ENCODE results near the gene TNPO3.

The TNPO3 gene

DNA sequence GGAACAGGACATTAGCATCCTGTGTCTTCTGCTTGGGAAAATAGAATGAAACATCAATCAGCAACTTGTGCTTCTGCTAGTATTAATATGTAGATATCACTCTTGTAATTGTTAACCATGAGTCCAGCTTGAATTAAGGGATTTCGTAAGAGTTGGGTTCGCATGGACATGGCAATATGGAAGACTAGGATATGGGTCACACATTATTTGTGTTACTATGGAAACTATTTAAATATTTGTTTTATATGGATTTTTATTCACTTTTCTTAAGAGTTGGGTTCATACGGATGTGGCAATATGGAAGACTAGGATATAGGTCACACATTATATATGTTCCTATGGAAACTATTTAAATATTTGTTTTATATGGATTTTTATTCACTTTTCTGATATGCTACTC is 24.5 kb downstream of the TNPO3 start:
- no peaks in the 10 kb centered on the region for H3K9me3 ChIP-seq (ENCODE audit: insufficient read depth, low read length)
- no peak overlapping the region for H3K4me2 ChIP-seq (ENCODE audit: low read length)
- no peak overlapping the region for H2AFZ ChIP-seq (ENCODE audit: low read depth, low read length)
- H3K79me2 ChIP-seq (ENCODE audit: low read length), result peaks cover 90% of the 10 kb centered on the region
- TF ChIP-seq, protein P1, sequence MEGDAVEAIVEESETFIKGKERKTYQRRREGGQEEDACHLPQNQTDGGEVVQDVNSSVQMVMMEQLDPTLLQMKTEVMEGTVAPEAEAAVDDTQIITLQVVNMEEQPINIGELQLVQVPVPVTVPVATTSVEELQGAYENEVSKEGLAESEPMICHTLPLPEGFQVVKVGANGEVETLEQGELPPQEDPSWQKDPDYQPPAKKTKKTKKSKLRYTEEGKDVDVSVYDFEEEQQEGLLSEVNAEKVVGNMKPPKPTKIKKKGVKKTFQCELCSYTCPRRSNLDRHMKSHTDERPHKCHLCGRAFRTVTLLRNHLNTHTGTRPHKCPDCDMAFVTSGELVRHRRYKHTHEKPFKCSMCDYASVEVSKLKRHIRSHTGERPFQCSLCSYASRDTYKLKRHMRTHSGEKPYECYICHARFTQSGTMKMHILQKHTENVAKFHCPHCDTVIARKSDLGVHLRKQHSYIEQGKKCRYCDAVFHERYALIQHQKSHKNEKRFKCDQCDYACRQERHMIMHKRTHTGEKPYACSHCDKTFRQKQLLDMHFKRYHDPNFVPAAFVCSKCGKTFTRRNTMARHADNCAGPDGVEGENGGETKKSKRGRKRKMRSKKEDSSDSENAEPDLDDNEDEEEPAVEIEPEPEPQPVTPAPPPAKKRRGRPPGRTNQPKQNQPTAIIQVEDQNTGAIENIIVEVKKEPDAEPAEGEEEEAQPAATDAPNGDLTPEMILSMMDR (IDR thresholded peaks at IDR 0.05; ENCODE audit: low read depth, low read length), result no peak
- no peak for TF ChIP-seq EZH2phosphoT487 (IDR thresholded peaks at IDR 0.05; ENCODE audit: low read depth)
- peaks cover 62% of the 10 kb centered on the region for H4K20me1 ChIP-seq (ENCODE audit: insufficient read depth, low read length)
- no peak overlapping the region for H3K27ac ChIP-seq (ENCODE audit: low read length)
- H3K36me3 ChIP-seq (replicated peaks; ENCODE audit: low read depth, low read length), result peaks cover 47% of the 10 kb centered on the region
- no peak overlapping the region for H3K9ac ChIP-seq (ENCODE audit: low read length)
- no peaks in the 10 kb centered on the region for H3K27me3 ChIP-seq (ENCODE audit: low read depth, low read length)
- no peaks in the 10 kb centered on the region for H3K4me1 ChIP-seq (ENCODE audit: low read length)
- no peak overlapping the region for H3K4me3 ChIP-seq (ENCODE audit: low read length)

DNA sequence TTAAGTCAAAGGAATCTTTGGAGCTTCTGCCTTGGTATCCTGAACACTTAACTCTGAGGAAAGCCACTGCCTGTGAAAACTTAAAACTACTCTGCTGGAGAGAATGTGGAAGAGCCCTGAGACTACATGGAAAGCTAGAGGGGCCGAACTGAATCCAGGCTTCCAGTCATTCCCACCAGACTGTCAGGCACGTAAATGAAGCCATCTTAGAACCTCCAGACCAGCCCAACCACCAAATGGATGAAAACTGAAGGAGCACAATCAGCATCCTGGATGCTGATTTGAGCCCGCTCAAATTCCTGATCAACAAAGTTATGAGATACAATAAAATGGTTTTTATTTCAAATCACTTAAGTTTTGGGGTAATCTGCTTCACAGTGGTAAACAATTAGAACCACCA is 30.8 kb downstream of the TNPO3 start:
- H3K9ac ChIP-seq (ENCODE audit: low read length), result no peak overlapping the region
- H3K4me2 ChIP-seq (ENCODE audit: low read length), result no peak overlapping the region
- no peak overlapping the region for H3K4me3 ChIP-seq (ENCODE audit: low read length)
- H3K79me2 ChIP-seq (ENCODE audit: low read length), result peaks cover 91% of the 10 kb centered on the region
- 0 out of 2 replicates have a peak, but pooled peaks cover 5% of the 10 kb centered on the region for H3K4me1 ChIP-seq (ENCODE audit: low read length)
- no peak overlapping the region for H3K27ac ChIP-seq (ENCODE audit: low read length)
- H3K36me3 ChIP-seq (replicated peaks; ENCODE audit: low read depth, low read length), result peaks cover 18% of the 10 kb centered on the region
- TF ChIP-seq EZH2phosphoT487 (IDR thresholded peaks at IDR 0.05; ENCODE audit: low read depth), result no peak
- TF ChIP-seq, protein P1 (IDR thresholded peaks at IDR 0.05; ENCODE audit: low read depth, low read length), result no peak
- no peaks in the 10 kb centered on the region for H3K27me3 ChIP-seq (ENCODE audit: low read depth, low read length)
- H3K9me3 ChIP-seq (ENCODE audit: insufficient read depth, low read length), result no peaks in the 10 kb centered on the region
- no peak overlapping the region for H2AFZ ChIP-seq (ENCODE audit: low read depth, low read length)
- H4K20me1 ChIP-seq (ENCODE audit: insufficient read depth, low read length), result peaks cover 56% of the 10 kb centered on the region

GRCh38 chr7:129021656-129022055 is 33.3 kb downstream of the TNPO3 start:
- no peak overlapping the region for H3K9ac ChIP-seq (ENCODE audit: low read length)
- no peaks in the 10 kb centered on the region for H3K27me3 ChIP-seq (ENCODE audit: low read depth, low read length)
- no peak overlapping the region for H2AFZ ChIP-seq (ENCODE audit: low read depth, low read length)
- TF ChIP-seq, protein P1 (IDR thresholded peaks at IDR 0.05; ENCODE audit: low read depth, low read length), result no peak
- no peak for TF ChIP-seq EZH2phosphoT487 (IDR thresholded peaks at IDR 0.05; ENCODE audit: low read depth)
- H3K4me2 ChIP-seq (ENCODE audit: low read length), result no peak overlapping the region
- H3K79me2 ChIP-seq (ENCODE audit: low read length), result peaks cover 71% of the 10 kb centered on the region
- H3K9me3 ChIP-seq (ENCODE audit: insufficient read depth, low read length), result no peaks in the 10 kb centered on the region
- H4K20me1 ChIP-seq (ENCODE audit: insufficient read depth, low read length), result peaks cover 45% of the 10 kb centered on the region
- no peak overlapping the region for H3K27ac ChIP-seq (ENCODE audit: low read length)
- H3K4me1 ChIP-seq (ENCODE audit: low read length), result 0 out of 2 replicates have a peak, but pooled peaks cover 5% of the 10 kb centered on the region
- H3K4me3 ChIP-seq (ENCODE audit: low read length), result no peak overlapping the region
- H3K36me3 ChIP-seq (replicated peaks; ENCODE audit: low read depth, low read length), result peaks cover 12% of the 10 kb centered on the region

GRCh38 chr7:129017933-129018538 is 36.9 kb downstream of the TNPO3 start:
- H3K4me3 ChIP-seq (ENCODE audit: low read length), result no peak overlapping the region
- no peak overlapping the region for H3K27ac ChIP-seq (ENCODE audit: low read length)
- peaks cover 21% of the 10 kb centered on the region; the same call in 1 of the 2 replicates for H4K20me1 ChIP-seq (ENCODE audit: insufficient read depth, low read length)
- peaks cover 12% of the 10 kb centered on the region for H3K4me1 ChIP-seq (ENCODE audit: low read length)
- peaks cover 50% of the 10 kb centered on the region for H3K79me2 ChIP-seq (ENCODE audit: low read length)
- H2AFZ ChIP-seq (ENCODE audit: low read depth, low read length), result no peak overlapping the region
- H3K36me3 ChIP-seq (replicated peaks; ENCODE audit: low read depth, low read length), result peaks cover 32% of the 10 kb centered on the region
- no peaks in the 10 kb centered on the region for H3K9me3 ChIP-seq (ENCODE audit: insufficient read depth, low read length)
- TF ChIP-seq, protein P1 (IDR thresholded peaks at IDR 0.05; ENCODE audit: low read depth, low read length), result no peak
- TF ChIP-seq EZH2phosphoT487 (IDR thresholded peaks at IDR 0.05; ENCODE audit: low read depth), result no peak
- no peak overlapping the region for H3K9ac ChIP-seq (ENCODE audit: low read length)
- H3K4me2 ChIP-seq (ENCODE audit: low read length), result no peak overlapping the region
- H3K27me3 ChIP-seq (ENCODE audit: low read depth, low read length), result no peaks in the 10 kb centered on the region

Data from OCI-LY3 (cell line).